Bronchial epithelial cell (primary cell): ENCODE data around the gene RPL7A. TPM values are rescaled to one million over a fixed set of nuclear protein-coding genes. Genes with fewer than 3 reads are reported as not detected.
"Not testable (repeated sequence)": the region's sequence is repeated elsewhere in the genome, so short reads cannot be mapped to it uniquely, and the experiment has no call there.

Source experiments
- DNase-seq: peaks from one replicate; pipeline ENCODE4 v3.0.0-alpha.2; 2010; ENCODE audit warnings: low read depth
- FAIRE-seq: peaks from 2 replicates; lab custom pipeline; 2011; peaks lifted over from hg19 to GRCh38; lab: Jason Lieb, UNC
- H3K27me3 ChIP-seq: 2 replicates; pipeline ENCODE4 v1.5.1; 2011; ENCODE audit warnings: low read length; ENCODE audit not compliant: control insufficient read depth, insufficient read depth
- H3K36me3 ChIP-seq: 2 replicates; pipeline ENCODE4 v1.5.1; 2011; ENCODE audit warnings: low read length; ENCODE audit not compliant: control insufficient read depth, insufficient read depth
- H3K4me3 ChIP-seq: 2 replicates; pipeline ENCODE4 v1.5.1; 2011; ENCODE audit warnings: mild to moderate bottlenecking, low read depth, low read length, control low read depth
- total RNA-seq: library from RNA; depleted of rRNA; stranded (reverse); fragments of >200 nt; gene quantifications from 2 replicates; pipeline ENCODE4 v1.2.1, GENCODE V29; 2014
- TF ChIP-seq, protein P1 (sequence below): IDR thresholded peaks from 2 replicates; pipeline ENCODE4 v1.5.1; 2011; ENCODE audit warnings: mild to moderate bottlenecking, moderate library complexity, low read length, control low read depth, inconsistent platforms; ENCODE audit not compliant: insufficient read depth, severe bottlenecking

Gene RPL7A
- 2,200 and 3,023 TPM in 2 replicates for total RNA-seq

DNA sequence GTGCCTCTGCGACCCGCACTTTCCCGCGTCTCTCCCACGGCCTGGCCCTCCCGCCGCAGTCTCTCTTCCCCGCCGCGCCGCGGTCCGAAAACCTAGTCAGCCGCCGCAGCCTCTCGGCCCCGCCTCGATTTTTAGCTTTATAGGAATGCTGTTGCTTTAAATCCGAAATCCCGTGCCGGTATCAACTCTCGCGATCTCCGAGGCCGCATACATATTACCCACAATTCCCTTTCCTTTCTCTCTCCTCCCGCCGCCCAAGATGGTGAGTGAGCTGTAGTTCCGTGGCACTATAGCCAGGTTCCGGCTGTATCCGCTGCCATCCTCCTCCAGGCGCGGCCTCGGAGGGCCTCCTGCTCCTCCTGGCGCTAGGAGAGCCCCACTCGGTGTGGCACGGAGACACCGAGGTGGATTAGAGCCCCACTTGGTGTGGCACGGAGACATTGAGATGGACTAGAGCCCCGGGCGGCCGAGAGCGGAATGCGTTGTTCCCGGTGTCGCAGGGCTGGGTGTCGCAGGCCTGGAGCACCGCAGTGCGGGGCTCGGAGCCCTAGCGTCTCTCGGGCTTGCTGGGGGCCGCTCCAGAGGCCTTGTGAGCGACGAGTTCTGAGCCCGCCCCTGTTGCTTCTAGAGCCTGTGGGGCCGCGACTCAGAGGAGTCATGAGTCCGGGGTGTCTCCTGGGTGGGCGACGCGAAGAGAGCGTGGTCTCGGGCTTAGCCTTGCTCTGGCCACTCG is at the start of gene RPL7A, which contains the start of gene MED22:
RPL7A (plus strand) TSS at position 234 of the 733 bp plus-strand sequence; CDS start at position 260, 26 bp downstream.
MED22 (minus strand) TSS at position 147 of the 733 bp plus-strand sequence. CDS start 1,469 bp downstream, outside the sequence.
- no peak for FAIRE-seq
- peaks cover 41% of the 10 kb centered on the region for H3K36me3 ChIP-seq

DNA sequence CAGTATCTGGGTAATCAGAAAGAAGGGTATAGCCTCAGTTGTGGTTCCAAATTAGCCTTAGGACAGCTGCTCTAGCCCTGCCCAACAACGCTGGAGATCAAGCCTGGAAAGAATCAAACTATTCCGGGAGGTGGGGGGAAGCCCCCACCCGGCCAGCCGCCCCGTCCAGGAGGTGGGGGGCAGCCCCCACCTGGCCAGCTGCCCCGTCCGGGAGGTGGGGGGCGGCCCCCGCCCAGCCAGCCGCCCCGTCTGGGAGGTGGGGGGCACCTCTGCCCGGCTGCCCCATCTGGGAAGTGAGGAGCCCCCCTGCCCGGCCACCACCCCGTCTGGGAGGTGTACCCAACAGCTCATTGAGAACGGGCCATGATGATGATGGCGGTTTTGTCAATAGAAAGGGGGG is 48.0 kb upstream of the RPL7A start:
- H3K4me3 ChIP-seq, FAIRE-seq, H3K36me3 ChIP-seq, DNase-seq, H3K27me3 ChIP-seq: not testable (repeated sequence)

More for the DNA sequence above, at the start of gene RPL7A, which contains the start of gene MED22:
- TF ChIP-seq, protein P1, sequence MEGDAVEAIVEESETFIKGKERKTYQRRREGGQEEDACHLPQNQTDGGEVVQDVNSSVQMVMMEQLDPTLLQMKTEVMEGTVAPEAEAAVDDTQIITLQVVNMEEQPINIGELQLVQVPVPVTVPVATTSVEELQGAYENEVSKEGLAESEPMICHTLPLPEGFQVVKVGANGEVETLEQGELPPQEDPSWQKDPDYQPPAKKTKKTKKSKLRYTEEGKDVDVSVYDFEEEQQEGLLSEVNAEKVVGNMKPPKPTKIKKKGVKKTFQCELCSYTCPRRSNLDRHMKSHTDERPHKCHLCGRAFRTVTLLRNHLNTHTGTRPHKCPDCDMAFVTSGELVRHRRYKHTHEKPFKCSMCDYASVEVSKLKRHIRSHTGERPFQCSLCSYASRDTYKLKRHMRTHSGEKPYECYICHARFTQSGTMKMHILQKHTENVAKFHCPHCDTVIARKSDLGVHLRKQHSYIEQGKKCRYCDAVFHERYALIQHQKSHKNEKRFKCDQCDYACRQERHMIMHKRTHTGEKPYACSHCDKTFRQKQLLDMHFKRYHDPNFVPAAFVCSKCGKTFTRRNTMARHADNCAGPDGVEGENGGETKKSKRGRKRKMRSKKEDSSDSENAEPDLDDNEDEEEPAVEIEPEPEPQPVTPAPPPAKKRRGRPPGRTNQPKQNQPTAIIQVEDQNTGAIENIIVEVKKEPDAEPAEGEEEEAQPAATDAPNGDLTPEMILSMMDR: peak; percentile 1
- peak; percentile 91 for DNase-seq
- Histone ChIP-seq H3K27me3 (no peaks in the 10 kb centered on the region), H3K4me3 (peak within 1 kb of the TSS; percentile 62)

DNA sequence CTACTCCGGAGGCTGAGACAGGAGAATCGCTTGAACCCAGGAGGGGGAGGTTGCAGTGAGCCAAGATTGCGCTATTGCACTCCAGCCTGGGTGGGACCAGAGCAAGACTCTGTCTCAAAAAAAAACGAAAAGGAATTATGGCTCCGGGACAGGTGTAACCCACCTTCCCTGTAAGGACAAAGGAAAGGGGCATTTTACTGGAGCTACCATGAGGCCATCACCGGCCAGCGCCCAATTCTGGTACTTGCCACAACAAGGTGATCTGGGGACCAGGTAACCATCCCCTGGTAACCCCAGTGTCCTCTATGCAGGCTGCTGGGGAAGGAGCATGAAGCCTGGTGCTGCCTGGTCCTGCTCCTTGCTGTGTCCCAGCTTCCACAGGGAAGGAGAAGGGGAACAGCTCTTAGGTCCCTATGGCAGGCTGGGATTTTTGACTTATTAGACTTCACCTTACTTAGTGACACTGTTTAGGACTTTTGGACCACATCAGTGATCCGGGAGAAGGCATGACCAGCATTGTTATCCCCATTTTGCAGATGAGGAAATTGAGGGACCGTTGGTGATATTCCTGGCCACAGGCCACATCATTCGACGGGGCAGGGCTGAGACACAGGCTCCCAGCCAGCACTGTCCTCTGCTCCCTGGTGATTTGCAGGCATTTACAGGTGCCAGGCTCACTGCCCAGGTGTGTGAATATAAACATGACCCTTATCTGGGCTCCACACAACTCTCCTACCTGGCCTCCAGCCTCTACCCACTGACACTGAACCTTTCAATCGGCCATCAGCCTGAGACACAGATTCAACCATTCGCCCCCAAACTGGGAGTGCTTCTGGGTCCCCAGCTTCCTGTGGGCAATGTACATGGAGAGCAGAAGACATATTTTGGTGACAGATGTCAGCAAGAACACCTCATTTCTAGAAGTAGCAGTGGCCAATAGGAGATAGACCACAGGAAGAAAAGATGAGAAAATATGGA is 46.5 kb upstream of the RPL7A start:
- FAIRE-seq: no peak
- TF ChIP-seq, protein P1: no peak
- no peak overlapping the region for H3K4me3 ChIP-seq
- no peaks in the 10 kb centered on the region for H3K36me3 ChIP-seq
- peaks cover 6% of the 10 kb centered on the region for H3K27me3 ChIP-seq
- no peak for DNase-seq

DNA sequence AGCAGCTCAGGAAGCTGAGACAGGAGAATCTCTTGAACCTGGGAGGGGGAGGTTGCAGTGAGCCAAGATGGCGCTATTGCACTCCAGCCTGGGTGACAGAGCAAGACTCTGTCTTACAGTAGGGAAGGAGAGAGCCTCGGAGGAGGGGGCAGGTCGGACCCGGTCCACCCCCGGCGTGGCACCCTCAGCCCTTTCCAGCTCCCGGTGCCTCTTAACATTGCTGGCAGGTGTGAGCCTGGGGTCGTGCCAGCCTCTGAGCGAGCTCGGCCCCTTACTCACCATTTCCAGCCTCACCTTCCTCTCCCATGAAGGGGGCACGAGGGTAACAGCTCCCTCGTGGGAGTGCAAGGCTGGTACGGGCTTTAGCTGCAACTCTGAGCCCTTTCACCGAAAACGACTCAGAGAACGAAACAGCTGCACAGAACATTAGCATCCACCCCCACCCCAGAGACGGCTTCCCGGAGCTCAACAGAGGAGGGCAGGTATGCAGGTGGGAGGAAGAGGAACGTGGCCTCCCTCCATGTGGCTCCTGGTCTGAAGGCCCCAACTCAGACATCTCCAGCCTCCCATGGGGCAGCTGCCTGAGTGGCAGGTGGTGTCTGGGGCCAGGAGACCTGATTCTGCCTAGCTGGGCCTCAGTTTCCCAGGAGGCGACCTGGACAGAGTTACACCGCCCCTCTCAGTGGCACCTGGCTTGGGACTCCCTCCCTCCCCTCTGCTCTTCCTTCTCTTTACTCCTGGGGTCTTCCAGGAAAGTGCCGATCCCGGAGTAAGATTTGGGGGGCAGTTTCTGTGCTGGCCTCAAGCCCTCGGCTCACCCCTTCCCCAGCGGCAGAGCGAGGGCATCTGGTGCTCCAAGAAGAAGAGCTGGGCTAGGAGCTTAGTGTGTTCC is 44.5 kb upstream of the RPL7A start:
- DNase-seq (no peak), FAIRE-seq (no peak)
- H3K27me3 ChIP-seq: peaks cover 6% of the 10 kb centered on the region

DNA sequence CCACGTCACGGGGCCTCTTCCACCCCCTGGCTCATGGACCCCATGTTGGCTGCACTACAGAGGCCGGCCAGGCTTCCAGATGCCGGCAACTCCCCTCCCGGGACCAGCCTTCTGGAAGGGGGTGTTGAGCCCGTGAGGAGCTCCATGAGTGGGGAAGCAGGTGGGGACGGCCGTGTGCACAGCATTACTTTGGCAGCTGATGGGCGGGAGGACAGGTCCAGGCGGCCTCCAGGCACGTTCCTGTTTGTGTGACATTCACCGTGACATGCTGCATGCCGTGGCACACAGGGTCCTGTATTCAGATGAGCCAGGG is 43.9 kb upstream of the RPL7A start:
- Histone ChIP-seq H3K4me3 (no peak overlapping the region), H3K36me3 (no peaks in the 10 kb centered on the region), H3K27me3 (peaks cover 6% of the 10 kb centered on the region)
- DNase-seq (no peak), FAIRE-seq (no peak)
- TF ChIP-seq, protein P1: no peak

More for the DNA sequence above, 44.5 kb upstream of the RPL7A start:
- H3K36me3 ChIP-seq: no peaks in the 10 kb centered on the region
- TF ChIP-seq, protein P1: no peak
- H3K4me3 ChIP-seq: no peak overlapping the region
